K562 (cell line): Measurements from ENCODE around the gene LRMDA. TPM values are rescaled to one million over a fixed set of nuclear protein-coding genes. Genes with fewer than 3 reads are reported as not detected.

Experiments used
- CSDE1 ChIP-seq, 2 experiments: fragments of 450-650 bp; IDR thresholded peaks; 2 replicates each; pipeline ENCODE4 v1.6.1; 2016; ENCODE audit warnings: mild to moderate bottlenecking in 1 of 2
- ETV5 ChIP-seq: sonication (generic); formaldehyde crosslinking; IDR thresholded peaks from 2 replicates; pipeline ENCODE4 v1.4.0; 2020; ENCODE audit warnings: low read depth, mild to moderate bottlenecking, missing genetic modification reagents
- HNRNPLL ChIP-seq: fragments of 200-400 bp; formaldehyde crosslinking; IDR thresholded peaks from 2 replicates; pipeline ENCODE4 v1.6.1; 2017; ENCODE audit warnings: low read length, low read depth, mild to moderate bottlenecking; ENCODE audit not compliant: poor library complexity, severe bottlenecking
- ILF3 ChIP-seq: fragments of 450-650 bp; IDR thresholded peaks from 2 replicates; pipeline ENCODE4 v1.6.1; 2018; ENCODE audit warnings: antibody characterized with exemption, mild to moderate bottlenecking, moderate library complexity, borderline replicate concordance
- PATZ1 ChIP-seq: fragments of 250-450 bp; sonication (Bioruptor Pico); IDR thresholded peaks from 2 replicates; pipeline ENCODE4 v1.5.0; 2020; ENCODE audit warnings: mild to moderate bottlenecking, borderline replicate concordance
- POLR2B ChIP-seq: fragments of 450-650 bp; IDR thresholded peaks from 2 replicates; pipeline ENCODE4 v1.6.1; 2018; ENCODE audit warnings: low read depth; ENCODE audit not compliant: partially characterized antibody
- STAT5A ChIP-seq: IDR thresholded peaks from 2 replicates; pipeline ENCODE4 v1.6.1; 2012; ENCODE audit warnings: low read length, inconsistent platforms, borderline replicate concordance
- TAF9B ChIP-seq: fragments of 450-650 bp; IDR thresholded peaks from 2 replicates; pipeline ENCODE4 v1.6.1; 2018; ENCODE audit warnings: mild to moderate bottlenecking; ENCODE audit not compliant: partially characterized antibody
- ZBTB40 ChIP-seq, 2 experiments: fragments of 450-650 bp in 1 of 2; sonication (generic) in 1 of 2; formaldehyde crosslinking in 1 of 2; IDR thresholded peaks; 2 replicates each; pipeline versions ENCODE4 v1.7.1 to v1.9.0; 2016 to 2022; ENCODE audit warnings: inconsistent platforms in 1 of 2, mild to moderate bottlenecking in 1 of 2, missing genetic modification reagents in 1 of 2
- ZBTB7A ChIP-seq: IDR thresholded peaks from 2 replicates; pipeline ENCODE4 v1.6.1; 2011; ENCODE audit warnings: low read depth, mild to moderate bottlenecking, low read length, moderate library complexity, borderline replicate concordance; ENCODE audit not compliant: control insufficient read depth
- ZNF124 ChIP-seq: sonication (generic); formaldehyde crosslinking; IDR thresholded peaks from 2 replicates; pipeline ENCODE4 v1.8.1; 2022; ENCODE audit warnings: missing genetic modification reagents
- ZNF354B ChIP-seq: fragments of 250-450 bp; sonication (Bioruptor Pico); IDR thresholded peaks from 2 replicates; pipeline ENCODE4 v1.4.0; 2020
- ZNF655 ChIP-seq: fragments of 250-450 bp; sonication (Bioruptor Pico); IDR thresholded peaks from 2 replicates; pipeline ENCODE4 v1.5.0; 2021
- polyA plus RNA-seq, 8 experiments: library from polyadenylated mRNA; depleted of rRNA in 4 of 8; stranded (reverse) in 5 of 8; unstranded in 3 of 8; fragments of >200 nt; fragmentation: Nextera tagmentation in 2 of 8; fragmentation: Illumina TruSeq in 1 of 8; extraction: Ambion mirVana in 2 of 8; extraction: Trizol in 1 of 8; gene quantifications; 2 replicates each; pipeline versions ENCODE4 v1.2.1 to v1.2.3, GENCODE V29; 2011 to 2014; ENCODE audit warnings: inconsistent platforms in 1 of 8, missing spikeins in 1 of 8
- total RNA-seq, 7 experiments: library from RNA; depleted of rRNA in 6 of 7; stranded (reverse); fragments of >200 nt in 6 of 7; fragmentation: Illumina TruSeq in 2 of 7; extraction: Trizol in 2 of 7; gene quantifications; 2 replicates each; pipeline versions ENCODE4 v1.2.1 to v1.2.3, GENCODE V29; 2011 to 2021; ENCODE audit warnings: low replicate concordance in 1 of 7

Gene LRMDA
- total and polyA plus RNA-seq, 9 of the 15 experiments (the other 6 are each of a cell fraction or from before 2014, with no cell fraction given) = 0.25 TPM; not detected in 8

GRCh38 chr10:75408911-75409885 is 22.2 kb upstream of the LRMDA start (continued):
- TF ChIP-seq STAT5A = no peak
- TF ChIP-seq TAF9B = no peak
- peak; percentile 93 for TF ChIP-seq HNRNPLL
- no peak for TF ChIP-seq ILF3
- TF ChIP-seq ZNF124 = no peak
- no peak for TF ChIP-seq POLR2B
- TF ChIP-seq ZNF655 = no peak
- TF ChIP-seq PATZ1 (CRISPR knock-in tag) = no peak
- no peak for TF ChIP-seq CSDE1 (IDR thresholded peaks at IDR 0.05)
- no peak for TF ChIP-seq ETV5 (CRISPR knock-in tag)
- TF ChIP-seq ZBTB7A = peak; percentile 54; the same call in 1 of the 2 replicates
- peak; percentile 57; the same call in 1 of the 2 replicates for TF ChIP-seq ZBTB40 (IDR thresholded peaks at IDR 0.05)
- no peak for TF ChIP-seq ZBTB40 (CRISPR knock-in tag; IDR thresholded peaks at IDR 0.05)
- TF ChIP-seq ZNF354B (CRISPR knock-in tag) = no peak
